Endothelial cell of umbilical vein (primary cell): ENCODE results near the gene LGALS1. TPM values are rescaled to one million over a fixed set of nuclear protein-coding genes. Genes with fewer than 3 reads are reported as not detected.

ENCODE experiments used
- BruUV-seq: library from RNA; stranded (reverse); fragments of 400-500 nt; replicated peaks from 2 replicates; lab custom pipeline; 2021; lab: Mats Ljungman, UMichigan
- CTCF ChIA-PET: fragments of 300-600, 350-600 bp; sonication (Branson Sonifier 250); formaldehyde crosslinking; loops from one replicate; lab custom pipeline; 2021; ENCODE audit warnings: antibody characterized with exemption, inconsistent platforms; lab: Charles Lee
- POLR2A ChIA-PET: fragments of 300-600, 350-600 bp; sonication (Branson Sonifier 250); formaldehyde crosslinking; loops from one replicate; lab custom pipeline; 2021; ENCODE audit warnings: antibody characterized with exemption, inconsistent platforms; lab: Charles Lee
- DNase-seq: peaks from one replicate; pipeline ENCODE4 v3.0.0-alpha.2; 2011; ENCODE audit warnings: low read depth, low spot score
- FAIRE-seq: peaks from 2 replicates; lab custom pipeline; 2011; peaks lifted over from hg19 to GRCh38; lab: Jason Lieb, UNC
- H2AFZ ChIP-seq: 2 replicates; pipeline ENCODE4 v1.6.0; 2012; ENCODE audit warnings: low read depth, low read length, control low read depth, inconsistent platforms
- H3K27ac ChIP-seq: 2 replicates; pipeline ENCODE4 v1.5.1; 2011; ENCODE audit warnings: low read depth, mild to moderate bottlenecking, control low read depth, low read length, moderate library complexity; ENCODE audit not compliant: insufficient read depth
- H3K27me3 ChIP-seq, 2 experiments: 2 replicates each; pipeline versions ENCODE4 v1.6.0 to v1.6.1; 2011; ENCODE audit warnings: low read length in 2 of 2, mixed read lengths in 1 of 2; ENCODE audit not compliant: control insufficient read depth in 2 of 2, insufficient read depth in 2 of 2
- H3K36me3 ChIP-seq, 2 experiments: 2 replicates in 1 of 2; 3 replicates in 1 of 2; pipeline ENCODE4 v1.5.1; 2011; ENCODE audit warnings: low read length in 2 of 2, mild to moderate bottlenecking in 1 of 2, moderate library complexity in 1 of 2; ENCODE audit not compliant: control insufficient read depth in 2 of 2, insufficient read depth in 2 of 2; ENCODE audit errors: extremely low read depth in 1 of 2
- H3K4me1 ChIP-seq: 3 replicates; pipeline ENCODE4 v1.5.1; 2011; ENCODE audit warnings: mild to moderate bottlenecking, low read length; ENCODE audit not compliant: control insufficient read depth, insufficient read depth; ENCODE audit errors: extremely low read depth
- H3K4me2 ChIP-seq: 2 replicates; pipeline ENCODE4 v1.6.1; 2011; ENCODE audit warnings: low read length, control low read depth, mixed read lengths; ENCODE audit not compliant: insufficient read depth
- H3K4me3 ChIP-seq, 3 experiments: fragments of 200-600 bp in 1 of 3; sonication (generic), shearing (Covaris generic) in 1 of 3; replicated peaks in 1 of 3; 2 replicates each; pipeline ENCODE4 v1.5.1; 2011 to 2016; ENCODE audit warnings: control low read depth in 3 of 3, low read length in 3 of 3, mild to moderate bottlenecking in 2 of 3, inconsistent platforms in 1 of 3, low read depth in 1 of 3, moderate library complexity in 1 of 3; ENCODE audit not compliant: insufficient read depth in 1 of 3
- H3K79me2 ChIP-seq: 2 replicates; pipeline ENCODE4 v1.6.0; 2012; ENCODE audit warnings: low read length, inconsistent platforms; ENCODE audit not compliant: control insufficient read depth, insufficient read depth
- H3K9ac ChIP-seq: replicated peaks from 2 replicates; pipeline ENCODE3; 2011; ENCODE audit warnings: low read length, control low read depth; ENCODE audit not compliant: insufficient read depth; ENCODE audit errors: extremely low read depth
- H3K9me1 ChIP-seq: replicated peaks from 3 replicates; pipeline ENCODE4 v1.6.0; 2011; ENCODE audit warnings: mild to moderate bottlenecking, low read length; ENCODE audit not compliant: control insufficient read depth, insufficient read depth; ENCODE audit errors: extremely low read depth
- H3K9me3 ChIP-seq: replicated peaks from 2 replicates; pipeline ENCODE4 v1.5.1; 2012; ENCODE audit warnings: low read length, inconsistent platforms; ENCODE audit not compliant: control insufficient read depth, insufficient read depth
- H4K20me1 ChIP-seq: replicated peaks from 2 replicates; pipeline ENCODE3; 2011; ENCODE audit warnings: mild to moderate bottlenecking, low read length; ENCODE audit not compliant: control insufficient read depth, insufficient read depth; ENCODE audit errors: extremely low read depth
- EZH2 ChIP-seq: IDR thresholded peaks from 2 replicates; pipeline ENCODE4 v1.6.1; 2012; ENCODE audit warnings: borderline replicate concordance, low read depth, mild to moderate bottlenecking, moderate library complexity, low read length, inconsistent platforms; ENCODE audit not compliant: severe bottlenecking
- FOS ChIP-seq: IDR thresholded peaks from 2 replicates; pipeline ENCODE4 v1.6.1; 2011; ENCODE audit warnings: mild to moderate bottlenecking, low read length, moderate library complexity, borderline replicate concordance; ENCODE audit not compliant: insufficient read depth
- GATA2 ChIP-seq: IDR thresholded peaks from 2 replicates; pipeline ENCODE4 v1.7.0; 2011; ENCODE audit warnings: low read depth, mild to moderate bottlenecking, moderate library complexity, mixed read lengths, low read length; ENCODE audit not compliant: insufficient read length, insufficient read depth
- JUN ChIP-seq: IDR thresholded peaks from 2 replicates; pipeline ENCODE4 v1.6.1; 2011; ENCODE audit warnings: borderline replicate concordance, low read depth; ENCODE audit not compliant: insufficient read length, insufficient read depth
- MAX ChIP-seq: IDR thresholded peaks from 2 replicates; pipeline ENCODE4 v1.6.1; 2011; ENCODE audit not compliant: insufficient read depth, insufficient read length
- POLR2A ChIP-seq: IDR thresholded peaks from 2 replicates; pipeline ENCODE4 v1.6.1; 2012; ENCODE audit warnings: low read depth, mild to moderate bottlenecking, control low read depth, low read length
- dilution Hi-C: fragments of 300-500 bp; cut with MboI; formaldehyde crosslinking; loops from one replicate; pipeline ENCODE4 v1.15.0; 2019; ENCODE audit warnings: low sequenced_read_pairs; ENCODE audit not compliant: extremely low pct_ligation_motif_present
- intact Hi-C: fragments of 100-400 bp; cut with micrococcal nuclease; formaldehyde crosslinking; loops from one replicate; pipeline ENCODE4 v1.10.0; 2022
- polyA plus RNA-seq, 4 experiments: library from polyadenylated mRNA; depleted of rRNA in 3 of 4; stranded (reverse) in 3 of 4; unstranded in 1 of 4; fragments of >200 nt; gene quantifications; 2 replicates each; pipeline versions ENCODE4 v1.2.1 to v1.2.3, GENCODE V29; 2011 to 2012; ENCODE audit warnings: missing spikeins in 1 of 4
- total RNA-seq: library from RNA; stranded (reverse); gene quantifications from 2 replicates; pipeline ENCODE4 v1.2.3, GENCODE V29; 2021

Gene LGALS1
- total and polyA plus RNA-seq, 2 donors (not counting 3 experiments of a cell fraction or from before 2014, with no cell fraction given), result 2,698 to 13,642 TPM

GRCh38 chr22:37672920-37673455 is 2.4 kb upstream of the LGALS1 start:
- no peak overlapping the region for H2AFZ ChIP-seq
- no peak overlapping the region for H3K27ac ChIP-seq
- peaks cover 23% of the 10 kb centered on the region for H3K79me2 ChIP-seq
- no peak overlapping the region for H3K9ac ChIP-seq
- intact Hi-C loops, result no loop called here
- no peak overlapping the region for H3K4me2 ChIP-seq
- H4K20me1 ChIP-seq, result no peaks in the 10 kb centered on the region
- H3K36me3 ChIP-seq, result peaks cover 0 to under 1% of the 10 kb centered on the region in 2 experiments
- H3K9me1 ChIP-seq, result no peaks in the 10 kb centered on the region
- no peaks in the 10 kb centered on the region for H3K27me3 ChIP-seq
- ChIA-PET POLR2A (no interaction called here), CTCF (interaction anchor here (1.2 to 3.7 kb wide), 4 partner anchors 8 to 30 kb away, joined by 4 to 23 read pairs (median 20); no protein-coding TSS in a partner anchor)
- H3K4me1 ChIP-seq, result peaks cover 5% of the 10 kb centered on the region
- TF ChIP-seq EZH2 (no peak), MAX (no peak), FOS (no peak), GATA2 (no peak), POLR2A (no peak)
- no peak overlapping the region for H3K4me3 ChIP-seq
- no TSS peak for BruUV-seq
- FAIRE-seq (no peak), DNase-seq (no peak)
- no peaks in the 10 kb centered on the region for H3K9me3 ChIP-seq
- dilution Hi-C loops, result no loop called here

DNA sequence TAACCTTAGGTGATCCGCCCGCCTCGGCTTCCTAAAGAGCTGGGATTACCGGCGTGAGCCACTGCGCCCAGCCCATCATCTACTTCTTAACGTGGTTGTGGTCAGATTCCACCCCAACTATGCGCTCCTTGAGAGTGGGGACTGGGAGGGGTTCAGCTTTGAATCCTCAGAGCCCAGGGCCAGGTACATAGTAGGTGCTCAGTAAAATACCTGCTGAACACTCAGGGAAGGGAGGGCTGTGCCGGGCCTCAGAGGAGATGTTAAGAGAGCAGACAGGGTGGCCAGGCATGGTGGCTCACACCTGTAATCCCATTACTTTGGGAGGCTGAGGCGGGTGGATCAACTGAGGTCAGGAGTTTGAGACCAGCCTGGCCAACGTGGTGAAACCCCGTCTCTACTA is 1.2 kb upstream of the LGALS1 start:
- peaks cover 9% of the 10 kb centered on the region for H3K4me1 ChIP-seq
- no peak for FAIRE-seq
- no peaks in the 10 kb centered on the region for H3K9me1 ChIP-seq
- H3K36me3 ChIP-seq, result peaks cover 3 to 5% of the 10 kb centered on the region in 2 experiments
- ChIA-PET CTCF (interaction anchor here (4.0 kb wide), 1 partner anchor 31 kb away, joined by 70 read pairs; no protein-coding TSS in a partner anchor), POLR2A (no interaction called here)
- no peak for TF ChIP-seq POLR2A
- TF ChIP-seq EZH2, result no peak
- no peak for TF ChIP-seq JUN
- dilution Hi-C loops (no loop called here), intact Hi-C loops (no loop called here)
- DNase-seq, result no peak
- no peak overlapping the region for H3K4me2 ChIP-seq
- H3K79me2 ChIP-seq, result peaks cover 28% of the 10 kb centered on the region
- no peaks in the 10 kb centered on the region for H3K9me3 ChIP-seq
- no peaks in the 10 kb centered on the region for H3K27me3 ChIP-seq
- H3K27ac ChIP-seq, result no peak overlapping the region
- no peaks in the 10 kb centered on the region for H4K20me1 ChIP-seq
- no TSS peak for BruUV-seq
- H3K9ac ChIP-seq, result no peak overlapping the region
- H2AFZ ChIP-seq, result no peak overlapping the region
- no peak overlapping the region for H3K4me3 ChIP-seq
